Activated CD8-positive, alpha-beta memory T cell treated with anti-CD3 and anti-CD28 coated beads, Interleukin-2, amount 50 U/mL, for 24 hours (primary cell): ENCODE results near the gene CAPN6.

Experiments used
- DNase-seq: peaks from one replicate; pipeline ENCODE4 v3.0.0-alpha.2; 2020; ENCODE audit errors: extremely low read depth

CAPN6 gene

DNA sequence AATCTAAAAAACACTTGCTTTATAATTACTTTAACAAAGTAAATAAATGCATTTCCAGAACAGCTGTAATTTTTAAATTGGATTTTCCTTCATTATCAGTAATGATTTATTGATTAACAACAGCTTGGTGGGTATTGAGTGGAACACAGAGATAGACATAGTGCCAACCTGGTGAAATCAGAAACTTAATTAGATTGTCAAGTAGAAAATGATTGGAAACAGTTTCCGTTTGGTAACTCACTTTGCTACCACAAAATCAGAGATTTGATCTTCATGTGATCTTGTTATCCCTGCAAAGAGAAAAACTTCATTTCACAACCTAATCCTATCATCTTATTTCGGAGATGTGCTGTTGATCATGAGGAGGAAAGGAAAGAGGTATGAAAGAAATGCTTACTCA lies 70.8 kb downstream of the CAPN6 start:
- DNase-seq: no peak
